Measurements from ENCODE around the gene HSF4.

GRCh38 chr16:67184453-67184994 is 20.0 kb downstream of the HSF4 start:
- TF ChIP-seq CTCF (conservative IDR thresholded peaks at IDR 0.05 in 1 of 2, IDR thresholded peaks at IDR 0.05 in 1 of 2; ENCODE audit: extremely low read depth in 1 of 2, insufficient read depth in 1 of 2, low read depth in 1 of 2, low read length in 2 of 2), result no peak
- TF ChIP-seq EZH2 (IDR thresholded peaks at IDR 0.05; ENCODE audit: borderline replicate concordance, low read length), result no peak
